Mammary epithelial cell (primary cell): ENCODE data around the gene GALNT4.

Experiments
- EZH2 ChIP-seq: IDR thresholded peaks from 2 replicates; pipeline ENCODE4 v1.6.1; 2012; ENCODE audit warnings: low read length, inconsistent platforms, borderline replicate concordance
- TF ChIP-seq, protein P1 (sequence below), 2 donors: IDR thresholded peaks in 1 of 2; conservative IDR thresholded peaks in 1 of 2; 2 replicates each; pipeline ENCODE4 v1.5.1; 2011 to 2012; ENCODE audit warnings: inconsistent platforms in 2 of 2, low read length in 2 of 2, mild to moderate bottlenecking in 2 of 2, control low read depth in 1 of 2, low read depth in 1 of 2; ENCODE audit not compliant: insufficient read depth in 1 of 2; ENCODE audit errors: extremely low read depth in 1 of 2

DNA sequence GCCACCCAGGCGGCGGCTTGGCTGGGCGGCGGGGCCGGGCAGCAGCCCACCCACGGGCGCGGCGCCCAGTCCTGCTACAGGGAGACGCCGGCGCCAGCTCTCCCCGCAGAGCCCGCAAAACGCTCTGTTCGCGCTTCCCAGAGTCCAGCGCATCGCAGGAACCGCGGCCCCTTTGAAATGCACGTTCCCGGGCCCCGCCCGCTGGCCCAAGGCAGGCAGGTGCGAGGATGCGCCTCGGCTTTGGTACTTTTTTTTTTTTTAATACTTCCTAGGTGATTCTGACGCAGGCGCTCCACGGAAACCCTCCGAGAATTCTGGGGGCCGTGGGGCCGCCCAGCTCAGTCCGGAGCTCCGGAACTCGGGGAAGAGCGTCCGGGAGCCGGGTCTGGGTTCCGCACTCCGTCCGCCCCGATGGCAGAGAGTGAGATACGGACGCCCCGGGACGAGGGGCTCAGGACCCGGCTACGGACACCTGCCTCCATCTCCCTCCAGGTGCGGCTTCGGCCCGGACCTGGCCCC, 768 bp upstream of the GALNT4 start:
- TF ChIP-seq, protein P1, sequence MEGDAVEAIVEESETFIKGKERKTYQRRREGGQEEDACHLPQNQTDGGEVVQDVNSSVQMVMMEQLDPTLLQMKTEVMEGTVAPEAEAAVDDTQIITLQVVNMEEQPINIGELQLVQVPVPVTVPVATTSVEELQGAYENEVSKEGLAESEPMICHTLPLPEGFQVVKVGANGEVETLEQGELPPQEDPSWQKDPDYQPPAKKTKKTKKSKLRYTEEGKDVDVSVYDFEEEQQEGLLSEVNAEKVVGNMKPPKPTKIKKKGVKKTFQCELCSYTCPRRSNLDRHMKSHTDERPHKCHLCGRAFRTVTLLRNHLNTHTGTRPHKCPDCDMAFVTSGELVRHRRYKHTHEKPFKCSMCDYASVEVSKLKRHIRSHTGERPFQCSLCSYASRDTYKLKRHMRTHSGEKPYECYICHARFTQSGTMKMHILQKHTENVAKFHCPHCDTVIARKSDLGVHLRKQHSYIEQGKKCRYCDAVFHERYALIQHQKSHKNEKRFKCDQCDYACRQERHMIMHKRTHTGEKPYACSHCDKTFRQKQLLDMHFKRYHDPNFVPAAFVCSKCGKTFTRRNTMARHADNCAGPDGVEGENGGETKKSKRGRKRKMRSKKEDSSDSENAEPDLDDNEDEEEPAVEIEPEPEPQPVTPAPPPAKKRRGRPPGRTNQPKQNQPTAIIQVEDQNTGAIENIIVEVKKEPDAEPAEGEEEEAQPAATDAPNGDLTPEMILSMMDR (conservative IDR thresholded peaks at IDR 0.05 in 1 of 2, IDR thresholded peaks at IDR 0.05 in 1 of 2; ENCODE audit: extremely low read depth in 1 of 2, insufficient read depth in 1 of 2, low read depth in 1 of 2, low read length in 2 of 2) = no peak
- TF ChIP-seq EZH2 = no peak
